KMS-11 (cell line): ENCODE data around the gene HIVEP1.

Experiments
- H2AFZ ChIP-seq: fragments of 200-600 bp; sonication (generic); 2 replicates; pipeline ENCODE4 v1.6.1; 2016; ENCODE audit warnings: antibody characterized with exemption, mixed run types, low read depth
- H3K27ac ChIP-seq: fragments of 200-600 bp; sonication (generic); 2 replicates; pipeline ENCODE4 v1.6.1; 2016; ENCODE audit warnings: mild to moderate bottlenecking, mixed run types
- H3K27me3 ChIP-seq: fragments of 200-600 bp; sonication (generic); 2 replicates; pipeline ENCODE4 v1.6.1; 2017; ENCODE audit warnings: mild to moderate bottlenecking, low read depth, mixed run types, moderate library complexity; ENCODE audit not compliant: insufficient read depth
- H3K36me3 ChIP-seq: fragments of 200-600 bp; sonication (generic); 2 replicates; pipeline ENCODE4 v1.6.1; 2017; ENCODE audit warnings: mild to moderate bottlenecking, mixed run types; ENCODE audit not compliant: insufficient read depth
- H3K4me1 ChIP-seq: fragments of 200-600 bp; sonication (generic); 2 replicates; pipeline ENCODE4 v1.6.1; 2016; ENCODE audit warnings: mild to moderate bottlenecking, low read depth, mixed run types; ENCODE audit not compliant: poor library complexity, severe bottlenecking
- H3K4me2 ChIP-seq: fragments of 200-600 bp; sonication (generic); 2 replicates; pipeline ENCODE4 v1.7.0; 2016; ENCODE audit warnings: mild to moderate bottlenecking, mixed run types
- H3K4me3 ChIP-seq: fragments of 200-600 bp; sonication (generic); IDR thresholded peaks from 2 replicates; pipeline ENCODE4 v1.6.1; 2017; ENCODE audit warnings: low read depth, low read length, mixed read lengths; ENCODE audit not compliant: insufficient read depth
- H3K79me2 ChIP-seq: fragments of 200-600 bp; sonication (generic); 2 replicates; pipeline ENCODE4 v1.6.1; 2016; ENCODE audit warnings: low read depth, mixed run types; ENCODE audit not compliant: insufficient read depth
- H3K9ac ChIP-seq: fragments of 200-600 bp; sonication (generic); 2 replicates; pipeline ENCODE4 v1.6.1; 2016; ENCODE audit warnings: mild to moderate bottlenecking, mixed run types
- H4K20me1 ChIP-seq: fragments of 200-600 bp; sonication (generic); 2 replicates; pipeline ENCODE4 v1.6.1; 2016; ENCODE audit warnings: mild to moderate bottlenecking, mixed run types; ENCODE audit not compliant: insufficient read depth
- TF ChIP-seq, protein P1 (sequence below): fragments of 200-600 bp; sonication (generic); conservative IDR thresholded peaks from 2 replicates; pipeline ENCODE4 v1.6.1; 2017; ENCODE audit warnings: low read depth, mild to moderate bottlenecking, antibody characterized with exemption, low read length, moderate library complexity, mixed read lengths

HIVEP1 gene

GRCh38 chr6:11989386-11989785 lies 22.7 kb upstream of the HIVEP1 start:
- Histone ChIP-seq H3K36me3 (no peaks in the 10 kb centered on the region), H3K79me2 (no peaks in the 10 kb centered on the region), H3K27ac (no peak overlapping the region)

GRCh38 chr6:11992086-11992485 lies 20.0 kb upstream of the HIVEP1 start:
- Histone ChIP-seq H3K27me3 (no peaks in the 10 kb centered on the region), H3K36me3 (no peaks in the 10 kb centered on the region), H3K9ac (no peak overlapping the region), H3K4me1 (no peaks in the 10 kb centered on the region), H2AFZ (no peak overlapping the region), H3K27ac (no peak overlapping the region), H4K20me1 (no peaks in the 10 kb centered on the region), H3K4me2 (no peak overlapping the region), H3K79me2 (no peaks in the 10 kb centered on the region), H3K4me3 (no peak overlapping the region)
- TF ChIP-seq, protein P1, sequence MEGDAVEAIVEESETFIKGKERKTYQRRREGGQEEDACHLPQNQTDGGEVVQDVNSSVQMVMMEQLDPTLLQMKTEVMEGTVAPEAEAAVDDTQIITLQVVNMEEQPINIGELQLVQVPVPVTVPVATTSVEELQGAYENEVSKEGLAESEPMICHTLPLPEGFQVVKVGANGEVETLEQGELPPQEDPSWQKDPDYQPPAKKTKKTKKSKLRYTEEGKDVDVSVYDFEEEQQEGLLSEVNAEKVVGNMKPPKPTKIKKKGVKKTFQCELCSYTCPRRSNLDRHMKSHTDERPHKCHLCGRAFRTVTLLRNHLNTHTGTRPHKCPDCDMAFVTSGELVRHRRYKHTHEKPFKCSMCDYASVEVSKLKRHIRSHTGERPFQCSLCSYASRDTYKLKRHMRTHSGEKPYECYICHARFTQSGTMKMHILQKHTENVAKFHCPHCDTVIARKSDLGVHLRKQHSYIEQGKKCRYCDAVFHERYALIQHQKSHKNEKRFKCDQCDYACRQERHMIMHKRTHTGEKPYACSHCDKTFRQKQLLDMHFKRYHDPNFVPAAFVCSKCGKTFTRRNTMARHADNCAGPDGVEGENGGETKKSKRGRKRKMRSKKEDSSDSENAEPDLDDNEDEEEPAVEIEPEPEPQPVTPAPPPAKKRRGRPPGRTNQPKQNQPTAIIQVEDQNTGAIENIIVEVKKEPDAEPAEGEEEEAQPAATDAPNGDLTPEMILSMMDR = no peak

More at GRCh38 chr6:11989386-11989785, 22.7 kb upstream of the HIVEP1 start:
- Histone ChIP-seq H4K20me1 (no peaks in the 10 kb centered on the region), H3K9ac (no peak overlapping the region), H3K4me2 (no peak overlapping the region), H2AFZ (no peak overlapping the region), H3K4me3 (no peak overlapping the region), H3K27me3 (no peaks in the 10 kb centered on the region), H3K4me1 (no peaks in the 10 kb centered on the region)
- TF ChIP-seq, protein P1 = no peak

GRCh38 chr6:11994875-11995461 lies 17.1 kb upstream of the HIVEP1 start:
- no peaks in the 10 kb centered on the region for H3K27me3 ChIP-seq
- no peaks in the 10 kb centered on the region for H3K79me2 ChIP-seq
- H4K20me1 ChIP-seq = no peaks in the 10 kb centered on the region
- H3K27ac ChIP-seq = no peak overlapping the region
- no peaks in the 10 kb centered on the region for H3K4me1 ChIP-seq
- no peaks in the 10 kb centered on the region for H3K36me3 ChIP-seq
- no peak overlapping the region for H2AFZ ChIP-seq
- H3K9ac ChIP-seq = no peak overlapping the region
- no peak overlapping the region for H3K4me3 ChIP-seq
- TF ChIP-seq, protein P1 = no peak
- no peak overlapping the region for H3K4me2 ChIP-seq

GRCh38 chr6:11996751-11997150 lies 15.4 kb upstream of the HIVEP1 start:
- Histone ChIP-seq H3K9ac (no peak overlapping the region), H2AFZ (no peak overlapping the region)
- TF ChIP-seq, protein P1 = no peak

More at GRCh38 chr6:11996751-11997150, 15.4 kb upstream of the HIVEP1 start:
- H3K27me3 ChIP-seq = no peaks in the 10 kb centered on the region
- H4K20me1 ChIP-seq = no peaks in the 10 kb centered on the region
- H3K36me3 ChIP-seq = no peaks in the 10 kb centered on the region
- H3K27ac ChIP-seq = no peak overlapping the region
- H3K4me1 ChIP-seq = no peaks in the 10 kb centered on the region
- H3K79me2 ChIP-seq = no peaks in the 10 kb centered on the region
- H3K4me2 ChIP-seq = no peak overlapping the region
- no peak overlapping the region for H3K4me3 ChIP-seq
